Neural progenitor cell (in vitro differentiated cells): ENCODE data around the gene PRR30. TPM values are rescaled to one million over a fixed set of nuclear protein-coding genes. Genes with fewer than 3 reads are reported as not detected.

ENCODE experiments used
- DNase-seq: peaks from one replicate; pipeline ENCODE4 v3.0.0-alpha.2; 2016; ENCODE audit warnings: low spot score
- H2AFZ ChIP-seq: fragments of 200-600 bp; sonication (generic); replicated peaks from 2 replicates; pipeline ENCODE4 v1.6.1; 2016; ENCODE audit warnings: antibody characterized with exemption
- H3F3A ChIP-seq: fragments of 200-600 bp; sonication (generic); 2 replicates; pipeline ENCODE4 v1.6.1; 2016; ENCODE audit warnings: antibody characterized with exemption, low read depth
- H3K27ac ChIP-seq: fragments of 200-600 bp; sonication (generic); 2 replicates; pipeline ENCODE4 v1.5.1; 2016; ENCODE audit warnings: mild to moderate bottlenecking
- H3K27me3 ChIP-seq: fragments of 200-600 bp; sonication (generic); 2 replicates; pipeline ENCODE4 v1.6.1; 2016; ENCODE audit warnings: mild to moderate bottlenecking, moderate library complexity
- H3K36me3 ChIP-seq: fragments of 200-600 bp; sonication (generic); 2 replicates; pipeline ENCODE4 v1.5.1; 2016
- H3K4me1 ChIP-seq: fragments of 200-600 bp; sonication (generic); 2 replicates; pipeline ENCODE4 v1.6.1; 2016; ENCODE audit warnings: mixed run types
- H3K4me2 ChIP-seq: fragments of 200-600 bp; sonication (generic); 2 replicates; pipeline ENCODE4 v1.6.1; 2016
- H3K4me3 ChIP-seq: fragments of 200-600 bp; sonication (generic); 2 replicates; pipeline ENCODE4 v1.5.1; 2016
- H3K79me2 ChIP-seq: fragments of 200-600 bp; sonication (generic); 2 replicates; pipeline ENCODE4 v1.6.1; 2016; ENCODE audit warnings: low read depth
- H3K9ac ChIP-seq: fragments of 200-600 bp; sonication (generic); 2 replicates; pipeline ENCODE4 v1.6.1; 2016
- H3K9me3 ChIP-seq: fragments of 200-600 bp; sonication (generic); 2 replicates; pipeline ENCODE4 v1.5.1; 2016; ENCODE audit warnings: low read depth
- H4K20me1 ChIP-seq: fragments of 200-600 bp; sonication (generic); 2 replicates; pipeline ENCODE4 v1.6.1; 2016; ENCODE audit warnings: low read depth
- H3K27ac Mint-ChIP-seq: 3 replicates; pipeline ENCODE4 v1.8.0; 2021; ENCODE audit warnings: mixed read lengths
- H3K27me3 Mint-ChIP-seq: 2 replicates; pipeline ENCODE4 v1.8.0; 2022; ENCODE audit warnings: low read depth, mild to moderate bottlenecking, inconsistent platforms, moderate library complexity, mixed read lengths; ENCODE audit not compliant: insufficient read depth
- H3K36me3 Mint-ChIP-seq: 3 replicates; pipeline ENCODE4 v1.8.0; 2021; ENCODE audit warnings: mixed read lengths
- H3K4me1 Mint-ChIP-seq: 3 replicates; pipeline ENCODE4 v1.8.0; 2021; ENCODE audit warnings: mixed read lengths
- H3K4me3 Mint-ChIP-seq: 3 replicates; pipeline ENCODE4 v1.8.0; 2021; ENCODE audit warnings: mild to moderate bottlenecking, moderate library complexity, mixed read lengths
- H3K9me3 Mint-ChIP-seq: 3 replicates; pipeline ENCODE4 v1.8.0; 2020; ENCODE audit warnings: mixed read lengths
- EZH2 ChIP-seq: fragments of 200-600 bp; sonication (generic); IDR thresholded peaks from 2 replicates; pipeline ENCODE4 v1.6.1; 2017; ENCODE audit warnings: antibody characterized with exemption, mild to moderate bottlenecking, moderate library complexity
- EZH2phosphoT487 ChIP-seq: fragments of 200-600 bp; sonication (generic); IDR thresholded peaks from 2 replicates; pipeline ENCODE4 v1.6.1; 2017; ENCODE audit warnings: antibody characterized with exemption
- total RNA-seq: library from RNA; depleted of rRNA; stranded (reverse); fragments of >200 nt; gene quantifications from 2 replicates; pipeline ENCODE4 v1.2.3, GENCODE V29; 2015; ENCODE audit warnings: low replicate concordance
- TF ChIP-seq, protein P1 (sequence below): fragments of 200-600 bp; sonication (generic); IDR thresholded peaks from 2 replicates; pipeline ENCODE4 v1.5.1; 2017; ENCODE audit warnings: antibody characterized with exemption, mild to moderate bottlenecking

PRR30 gene
- total RNA-seq, 1 donor from 2014 or later, result not detected

DNA sequence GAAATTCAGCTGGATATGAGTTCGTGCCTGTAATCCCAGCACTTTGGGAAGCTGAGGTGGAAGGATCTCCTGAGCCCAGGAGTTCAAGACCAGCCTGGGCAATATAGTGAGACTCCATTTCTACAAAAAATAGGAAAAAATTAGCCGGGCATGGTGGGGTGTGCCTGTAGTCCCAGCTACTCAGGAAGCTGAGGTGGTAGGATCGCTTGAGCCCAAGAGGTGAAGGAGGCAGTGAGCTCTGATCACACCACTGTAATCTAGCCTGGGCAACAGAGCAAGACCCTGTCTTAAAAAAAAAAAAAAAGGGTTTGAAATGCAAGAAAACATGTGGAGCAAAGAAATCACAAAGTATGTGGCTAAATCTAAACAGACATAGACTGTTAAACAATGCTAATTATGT lies 30.1 kb downstream of the PRR30 start:
- Mint-ChIP-seq H3K4me3 (no peak overlapping the region), H3K9me3 (no peaks in the 10 kb centered on the region), H3K27ac (no peak overlapping the region), H3K4me1 (no peaks in the 10 kb centered on the region), H3K27me3 (peaks cover 5% of the 10 kb centered on the region), H3K36me3 (no peaks in the 10 kb centered on the region)
- Histone ChIP-seq H3K79me2 (no peaks in the 10 kb centered on the region), H3K4me1 (no peaks in the 10 kb centered on the region), H3K27ac (no peak overlapping the region), H3F3A (no peaks in the 10 kb centered on the region), H2AFZ (no peak overlapping the region), H3K27me3 (no peaks in the 10 kb centered on the region), H3K9me3 (no peaks in the 10 kb centered on the region), H3K4me3 (no peak overlapping the region), H3K36me3 (no peaks in the 10 kb centered on the region), H3K9ac (no peak overlapping the region), H4K20me1 (no peaks in the 10 kb centered on the region), H3K4me2 (no peak overlapping the region)
- TF ChIP-seq EZH2 (no peak), EZH2phosphoT487 (no peak)
- TF ChIP-seq, protein P1, sequence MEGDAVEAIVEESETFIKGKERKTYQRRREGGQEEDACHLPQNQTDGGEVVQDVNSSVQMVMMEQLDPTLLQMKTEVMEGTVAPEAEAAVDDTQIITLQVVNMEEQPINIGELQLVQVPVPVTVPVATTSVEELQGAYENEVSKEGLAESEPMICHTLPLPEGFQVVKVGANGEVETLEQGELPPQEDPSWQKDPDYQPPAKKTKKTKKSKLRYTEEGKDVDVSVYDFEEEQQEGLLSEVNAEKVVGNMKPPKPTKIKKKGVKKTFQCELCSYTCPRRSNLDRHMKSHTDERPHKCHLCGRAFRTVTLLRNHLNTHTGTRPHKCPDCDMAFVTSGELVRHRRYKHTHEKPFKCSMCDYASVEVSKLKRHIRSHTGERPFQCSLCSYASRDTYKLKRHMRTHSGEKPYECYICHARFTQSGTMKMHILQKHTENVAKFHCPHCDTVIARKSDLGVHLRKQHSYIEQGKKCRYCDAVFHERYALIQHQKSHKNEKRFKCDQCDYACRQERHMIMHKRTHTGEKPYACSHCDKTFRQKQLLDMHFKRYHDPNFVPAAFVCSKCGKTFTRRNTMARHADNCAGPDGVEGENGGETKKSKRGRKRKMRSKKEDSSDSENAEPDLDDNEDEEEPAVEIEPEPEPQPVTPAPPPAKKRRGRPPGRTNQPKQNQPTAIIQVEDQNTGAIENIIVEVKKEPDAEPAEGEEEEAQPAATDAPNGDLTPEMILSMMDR, result no peak
- DNase-seq, result no peak

DNA sequence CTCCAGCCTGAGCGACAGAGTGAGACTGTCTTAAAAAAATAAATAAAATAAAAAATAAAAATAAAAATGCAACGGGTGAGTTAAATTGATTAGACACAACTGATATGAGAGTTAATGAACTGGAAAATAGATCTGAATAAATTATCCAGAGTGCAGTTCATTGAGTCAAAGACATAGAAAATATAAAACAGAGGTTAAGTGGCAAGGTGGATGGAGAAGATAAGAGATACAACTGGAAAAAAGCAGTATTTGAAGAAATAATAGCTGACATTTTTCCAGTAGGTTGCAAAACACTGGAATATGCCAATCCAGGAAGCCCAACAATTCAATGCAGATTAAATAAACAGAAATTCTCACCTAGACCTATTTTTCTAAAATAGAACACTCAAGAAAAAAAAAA lies 31.0 kb downstream of the PRR30 start:
- H3K4me3 ChIP-seq, result no peak overlapping the region
- no peak overlapping the region for H3K4me2 ChIP-seq
- H3K27me3 ChIP-seq, result no peaks in the 10 kb centered on the region
- no peak for TF ChIP-seq EZH2phosphoT487
- TF ChIP-seq, protein P1, result no peak
- Mint-ChIP-seq H3K9me3 (no peaks in the 10 kb centered on the region), H3K36me3 (no peaks in the 10 kb centered on the region), H3K4me3 (no peak overlapping the region), H3K27ac (no peak overlapping the region), H3K27me3 (peaks cover 3% of the 10 kb centered on the region), H3K4me1 (no peaks in the 10 kb centered on the region)
- H3K79me2 ChIP-seq, result no peaks in the 10 kb centered on the region
- no peaks in the 10 kb centered on the region for H3K36me3 ChIP-seq
- no peaks in the 10 kb centered on the region for H3K9me3 ChIP-seq
- no peak overlapping the region for H3K9ac ChIP-seq
- no peaks in the 10 kb centered on the region for H3F3A ChIP-seq
- no peaks in the 10 kb centered on the region for H3K4me1 ChIP-seq
- DNase-seq, result no peak
- H3K27ac ChIP-seq, result no peak overlapping the region
- no peak overlapping the region for H2AFZ ChIP-seq
- H4K20me1 ChIP-seq, result no peaks in the 10 kb centered on the region

DNA sequence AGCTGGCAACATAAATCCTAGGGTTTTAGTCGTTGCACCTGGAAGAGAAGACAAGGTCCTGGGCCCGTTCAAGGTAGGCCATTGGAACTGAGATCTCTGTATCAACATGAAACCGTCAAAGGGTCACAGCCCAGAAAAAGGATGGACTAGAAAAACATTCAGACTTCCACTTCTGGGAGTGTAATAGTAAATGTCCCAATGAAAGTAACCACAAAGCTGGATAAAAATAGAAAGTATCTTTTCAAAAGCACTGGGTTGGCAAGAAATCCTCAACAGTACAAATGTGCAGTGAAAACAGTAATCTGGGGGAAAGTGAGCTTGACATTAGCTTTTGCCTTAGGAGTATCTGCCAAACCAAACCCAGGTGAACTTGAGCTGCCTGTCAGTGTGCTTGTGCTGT lies 33.2 kb downstream of the PRR30 start:
- H3K27me3 Mint-ChIP-seq, result no peaks in the 10 kb centered on the region
- no peak for DNase-seq
- H3K27ac Mint-ChIP-seq, result no peak overlapping the region
- Histone ChIP-seq H3K27me3 (no peaks in the 10 kb centered on the region), H3K9ac (no peak overlapping the region), H4K20me1 (no peaks in the 10 kb centered on the region), H3K79me2 (no peaks in the 10 kb centered on the region), H3K36me3 (no peaks in the 10 kb centered on the region), H3K27ac (no peak overlapping the region), H3K4me1 (no peaks in the 10 kb centered on the region), H2AFZ (no peak overlapping the region), H3K9me3 (no peaks in the 10 kb centered on the region), H3K4me2 (no peak overlapping the region), H3F3A (no peaks in the 10 kb centered on the region), H3K4me3 (no peak overlapping the region)
- H3K4me1 Mint-ChIP-seq, result no peaks in the 10 kb centered on the region
- no peak overlapping the region for H3K4me3 Mint-ChIP-seq
- no peaks in the 10 kb centered on the region for H3K36me3 Mint-ChIP-seq
- no peaks in the 10 kb centered on the region for H3K9me3 Mint-ChIP-seq
- TF ChIP-seq, protein P1, result no peak
- no peak for TF ChIP-seq EZH2
- no peak for TF ChIP-seq EZH2phosphoT487

DNA sequence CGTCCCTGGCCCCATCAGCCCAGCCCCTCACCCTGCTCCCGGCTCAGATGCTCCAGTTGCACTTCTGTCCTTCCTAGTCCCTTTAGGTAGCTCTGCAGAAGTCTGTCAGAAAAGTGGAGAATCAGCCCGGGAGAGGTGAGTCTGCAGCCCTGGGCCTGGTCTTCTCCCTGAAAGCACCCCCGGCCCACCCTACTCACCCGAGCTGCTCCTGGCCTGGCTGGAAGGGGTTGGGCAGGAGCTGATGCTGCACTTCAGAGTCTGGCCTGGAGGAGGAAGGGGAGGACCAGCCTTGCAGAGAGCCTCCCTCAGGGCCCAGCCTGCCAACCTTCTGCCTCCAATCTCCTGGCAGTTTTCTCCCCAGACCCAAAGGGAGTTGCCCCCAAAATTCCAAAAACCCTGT lies 36.9 kb downstream of the PRR30 start:
- Histone ChIP-seq H3K79me2 (no peaks in the 10 kb centered on the region), H3K36me3 (no peaks in the 10 kb centered on the region), H3K4me3 (no peak overlapping the region), H2AFZ (no peak overlapping the region), H4K20me1 (no peaks in the 10 kb centered on the region), H3K9ac (no peak overlapping the region), H3K4me1 (no peaks in the 10 kb centered on the region), H3K9me3 (no peaks in the 10 kb centered on the region), H3K4me2 (no peak overlapping the region), H3K27me3 (no peaks in the 10 kb centered on the region), H3F3A (no peaks in the 10 kb centered on the region), H3K27ac (no peak overlapping the region)
- no peak overlapping the region for H3K27ac Mint-ChIP-seq
- H3K36me3 Mint-ChIP-seq, result no peaks in the 10 kb centered on the region
- DNase-seq, result no peak
- H3K4me3 Mint-ChIP-seq, result no peak overlapping the region
- peaks cover 8% of the 10 kb centered on the region for H3K27me3 Mint-ChIP-seq
- no peaks in the 10 kb centered on the region for H3K9me3 Mint-ChIP-seq
- peaks cover 2% of the 10 kb centered on the region for H3K4me1 Mint-ChIP-seq
- TF ChIP-seq, protein P1, result no peak
- no peak for TF ChIP-seq EZH2
- TF ChIP-seq EZH2phosphoT487, result no peak
